Muscle layer of duodenum (tissue), 2 donors: ENCODE data around the gene CEP63.

Source experiments
- H3K27ac ChIP-seq: one replicate; pipeline ENCODE4 v1.7.0; 2013; ENCODE audit warnings: mild to moderate bottlenecking, low read length
- H3K27me3 ChIP-seq: one replicate; pipeline ENCODE4 v1.7.0; 2013; ENCODE audit warnings: low read depth, mild to moderate bottlenecking, control low read depth, low read length
- H3K36me3 ChIP-seq, 2 donors: one replicate each; pipeline ENCODE4 v1.7.0; 2013; ENCODE audit warnings: low read length in 2 of 2, control low read depth in 1 of 2, mild to moderate bottlenecking in 1 of 2; ENCODE audit not compliant: insufficient read depth in 2 of 2, control insufficient read depth in 1 of 2
- H3K4me1 ChIP-seq, 2 donors: one replicate each; pipeline ENCODE4 v1.7.0; 2013; ENCODE audit warnings: low read length in 2 of 2, mild to moderate bottlenecking in 2 of 2, control low read depth in 1 of 2, moderate library complexity in 1 of 2; ENCODE audit not compliant: insufficient read depth in 2 of 2, control insufficient read depth in 1 of 2
- H3K4me3 ChIP-seq, 2 donors: one replicate each; pipeline ENCODE4 v1.7.0; 2013; ENCODE audit warnings: low read length in 2 of 2, low read depth in 1 of 2, mild to moderate bottlenecking in 1 of 2
- H3K9me3 ChIP-seq, 2 donors: one replicate each; pipeline ENCODE4 v1.7.0; 2013; ENCODE audit warnings: low read length in 2 of 2, control low read depth in 1 of 2, mild to moderate bottlenecking in 1 of 2; ENCODE audit not compliant: control insufficient read depth in 1 of 2
- donor health status: healthy.

Gene CEP63

GRCh38 chr3:134601539-134602439, 115.9 kb downstream of the CEP63 start:
- Histone ChIP-seq H3K9me3 (no peaks in the 10 kb centered on the region), H3K4me1 (peaks cover 0 to 5% of the 10 kb centered on the region in 2 donors), H3K4me3 (no peak overlapping the region), H3K27me3 (no peaks in the 10 kb centered on the region), H3K27ac (no peak overlapping the region), H3K36me3 (no peaks in the 10 kb centered on the region)

GRCh38 chr3:134602440-134602814, 116.6 kb downstream of the CEP63 start:
- no peaks in the 10 kb centered on the region for H3K9me3 ChIP-seq
- H3K4me3 ChIP-seq = no peak overlapping the region
- H3K27ac ChIP-seq = no peak overlapping the region
- H3K36me3 ChIP-seq = no peaks in the 10 kb centered on the region
- H3K27me3 ChIP-seq = no peaks in the 10 kb centered on the region
- H3K4me1 ChIP-seq = peaks cover 0 to 5% of the 10 kb centered on the region in 2 donors

- no peaks in the 10 kb centered on the region for H3K27me3 ChIP-seq
- no peak overlapping the region for H3K27ac ChIP-seq
- H3K9me3 ChIP-seq = no peaks in the 10 kb centered on the region
- H3K4me1 ChIP-seq = peaks cover 0 to 5% of the 10 kb centered on the region in 2 donors
- no peak overlapping the region for H3K4me3 ChIP-seq
- peaks cover 0 to 2% of the 10 kb centered on the region in 2 donors for H3K36me3 ChIP-seq
Measured at GRCh38 chr3:134603480-134603879, 117.6 kb downstream of the CEP63 start.

GRCh38 chr3:134603956-134604355, 118.1 kb downstream of the CEP63 start:
- Histone ChIP-seq H3K36me3 (peaks cover 0 to 6% of the 10 kb centered on the region in 2 donors), H3K27me3 (no peaks in the 10 kb centered on the region), H3K27ac (no peak overlapping the region), H3K9me3 (no peaks in the 10 kb centered on the region), H3K4me1 (peaks cover 0 to 5% of the 10 kb centered on the region in 2 donors), H3K4me3 (no peak overlapping the region)

- Histone ChIP-seq H3K9me3 (no peaks in the 10 kb centered on the region), H3K27ac (no peak overlapping the region), H3K4me3 (no peak overlapping the region), H3K27me3 (no peaks in the 10 kb centered on the region), H3K4me1 (peaks cover 0 to 5% of the 10 kb centered on the region in 2 donors), H3K36me3 (peaks cover 0 to 6% of the 10 kb centered on the region in 2 donors)
Measured at GRCh38 chr3:134605556-134605955, 119.7 kb downstream of the CEP63 start.

- H3K27ac ChIP-seq = no peak overlapping the region
- peaks cover 0 to under 1% of the 10 kb centered on the region in 2 donors for H3K4me1 ChIP-seq
Measured at GRCh38 chr3:134606033-134607025, 120.5 kb downstream of the CEP63 start.

GRCh38 chr3:134607054-134608022, 121.5 kb downstream of the CEP63 start:
- no peak overlapping the region for H3K4me3 ChIP-seq
- H3K4me1 ChIP-seq = no peaks in the 10 kb centered on the region
- H3K27me3 ChIP-seq = no peaks in the 10 kb centered on the region
- H3K9me3 ChIP-seq = no peaks in the 10 kb centered on the region
- H3K36me3 ChIP-seq = peaks cover 0 to 9% of the 10 kb centered on the region in 2 donors
- H3K27ac ChIP-seq = no peak overlapping the region

More at GRCh38 chr3:134606033-134607025, 120.5 kb downstream of the CEP63 start:
- Histone ChIP-seq H3K4me3 (no peak overlapping the region), H3K36me3 (peaks cover 0 to 6% of the 10 kb centered on the region in 2 donors), H3K27me3 (no peaks in the 10 kb centered on the region), H3K9me3 (no peaks in the 10 kb centered on the region)

GRCh38 chr3:134608023-134608770, 122.3 kb downstream of the CEP63 start:
- Histone ChIP-seq H3K4me3 (no peak overlapping the region), H3K9me3 (no peaks in the 10 kb centered on the region), H3K36me3 (peaks cover 0 to 9% of the 10 kb centered on the region in 2 donors), H3K27ac (no peak overlapping the region), H3K27me3 (no peaks in the 10 kb centered on the region), H3K4me1 (no peaks in the 10 kb centered on the region)

- Histone ChIP-seq H3K9me3 (no peaks in the 10 kb centered on the region), H3K4me3 (no peak overlapping the region), H3K27me3 (no peaks in the 10 kb centered on the region), H3K27ac (no peak overlapping the region), H3K4me1 (no peaks in the 10 kb centered on the region), H3K36me3 (peaks cover 0 to 9% of the 10 kb centered on the region in 2 donors)
Measured at GRCh38 chr3:134608771-134609435, 123.0 kb downstream of the CEP63 start.
